Inferior parietal cortex (tissue), 1 donor: ENCODE data around the gene BUD31.
"Not testable (repeated sequence)": the region's sequence is repeated elsewhere in the genome, so short reads cannot be mapped to it uniquely, and the experiment has no call there.

ENCODE experiments used
- DNase-seq: peaks from one replicate; pipeline ENCODE4 v3.0.0-alpha.2; 2016; ENCODE audit errors: extremely low spot score

BUD31 gene

DNA sequence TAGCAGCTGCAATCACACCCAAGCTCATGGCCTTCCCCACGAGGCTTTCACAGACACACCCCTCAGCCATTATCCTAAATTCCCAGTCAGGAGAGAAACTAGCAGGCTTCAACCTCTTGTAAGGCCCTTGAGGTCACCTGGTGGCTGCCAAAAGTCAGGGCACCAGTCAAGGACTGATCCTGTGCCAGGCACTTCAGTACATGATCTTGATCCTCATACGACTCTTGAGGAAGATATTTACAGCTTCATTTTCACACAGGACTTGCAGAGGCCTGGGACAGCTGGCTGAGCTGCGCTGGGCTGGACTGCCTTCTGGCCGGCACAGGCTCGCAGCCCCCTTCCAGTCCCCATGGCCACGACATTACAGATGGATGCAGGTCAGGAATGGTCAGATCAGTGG is 9.2 kb upstream of the BUD31 start:
- DNase-seq, result no peak

DNA sequence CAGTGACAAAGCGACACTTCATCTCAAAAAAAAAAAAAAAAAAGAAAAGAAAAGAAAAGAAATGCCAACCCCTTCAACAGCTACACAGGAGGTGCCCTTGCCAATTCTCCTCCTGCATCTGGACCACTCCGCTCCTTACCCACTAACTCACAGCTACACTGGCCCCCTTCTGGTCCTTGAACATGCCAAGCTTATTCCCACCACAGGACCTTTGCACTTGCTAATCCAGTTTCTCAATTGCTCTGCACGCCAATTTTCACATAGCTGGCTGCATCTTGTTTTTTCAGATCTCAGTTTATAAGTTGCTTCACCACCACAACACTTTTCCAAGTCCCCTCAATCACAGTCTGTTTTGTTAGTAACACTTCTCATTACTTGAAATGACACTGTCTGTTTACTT is 5.9 kb upstream of the BUD31 start:
- no peak for DNase-seq

DNA sequence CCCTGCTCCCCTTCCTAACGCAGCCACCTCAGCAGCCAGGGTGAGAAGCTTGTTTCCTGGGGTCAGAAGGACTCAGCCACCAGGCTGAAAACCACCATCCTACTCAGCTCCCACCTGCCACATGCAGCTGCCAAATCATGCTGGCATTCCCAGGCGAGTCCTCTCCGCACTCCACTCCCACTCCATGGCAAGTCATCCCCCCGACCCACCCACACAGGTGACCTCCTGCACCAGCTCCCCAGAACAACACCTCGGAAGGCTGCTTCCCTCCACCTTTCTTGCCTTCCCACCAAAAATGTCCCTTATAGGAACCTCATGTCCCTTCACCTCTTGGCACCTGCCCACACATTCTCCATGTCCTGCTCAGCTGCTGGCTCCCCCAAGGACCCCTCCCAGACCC is 5.0 kb upstream of the BUD31 start:
- DNase-seq, result no peak

DNA sequence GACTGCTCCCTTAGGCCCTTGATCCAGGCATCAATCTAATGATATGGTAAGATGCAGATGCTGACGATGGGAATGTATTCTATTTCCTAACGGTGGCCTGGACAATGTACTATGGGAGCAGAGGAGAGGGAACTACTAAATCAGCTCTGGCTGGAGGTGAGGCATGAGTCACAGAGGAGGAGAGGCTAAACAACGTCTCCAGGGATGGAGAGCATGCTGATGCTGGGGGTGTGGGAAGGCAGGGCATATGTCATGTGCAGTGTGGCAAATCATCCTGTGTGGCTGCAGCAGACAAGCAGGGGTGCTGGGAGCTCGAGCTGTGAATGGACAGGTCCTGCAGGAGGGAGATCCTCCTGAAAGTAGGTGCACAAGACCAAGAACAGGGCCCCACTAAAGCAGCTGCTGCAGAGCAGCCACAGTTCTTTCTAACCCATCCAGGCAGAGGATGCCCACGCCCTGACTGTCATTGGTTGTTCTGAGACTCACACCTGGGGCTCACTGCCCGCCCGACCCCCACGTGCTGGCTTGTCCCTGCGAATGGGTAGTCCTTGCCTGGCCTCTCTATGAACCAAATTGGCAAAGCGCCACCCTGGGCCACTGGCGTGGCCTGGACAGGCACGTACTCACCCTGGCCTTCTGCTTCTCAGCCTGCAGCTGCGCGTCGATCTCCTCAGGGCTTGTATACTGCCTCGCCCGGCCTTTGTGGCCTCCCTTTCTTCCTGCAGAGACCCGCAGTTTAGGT is 4.4 kb upstream of the BUD31 start:
- DNase-seq, result no peak

DNA sequence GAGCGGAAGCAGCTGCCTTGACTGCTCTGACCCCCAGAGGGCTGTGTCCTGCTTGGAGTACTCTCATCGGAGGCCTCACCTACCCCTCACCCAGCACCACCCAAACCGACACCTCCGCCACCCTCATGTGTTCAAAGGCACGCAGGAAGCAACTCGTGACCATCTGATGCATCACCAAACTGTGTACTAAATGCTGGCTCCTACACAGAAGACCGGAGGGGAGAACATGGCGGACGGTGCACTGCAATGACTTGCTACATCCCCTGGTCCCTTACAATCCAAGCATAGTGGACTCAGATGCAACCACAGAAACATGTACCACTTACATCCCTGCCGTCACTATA is 3.8 kb upstream of the BUD31 start:
- no peak for DNase-seq

DNA sequence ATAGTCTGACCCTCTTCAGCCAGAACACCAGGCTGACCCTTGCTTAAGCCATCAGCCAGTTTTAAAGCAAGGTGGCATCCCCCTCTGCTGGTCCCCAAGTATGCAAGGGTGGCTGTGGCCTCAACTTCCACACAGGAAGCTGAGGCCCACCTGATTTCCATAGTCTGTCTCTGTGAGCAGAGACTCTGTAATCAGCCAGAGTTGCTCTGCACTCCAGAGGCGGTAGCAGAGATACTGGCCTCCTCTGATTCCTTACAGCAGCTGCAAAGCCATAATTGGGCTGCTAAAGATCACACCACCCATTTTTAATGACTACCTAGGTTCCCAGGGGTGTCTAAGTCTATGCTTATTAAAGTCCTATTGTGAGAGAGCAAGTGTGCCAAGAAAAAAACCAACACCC is 2.2 kb upstream of the BUD31 start:
- DNase-seq, result no peak

DNA sequence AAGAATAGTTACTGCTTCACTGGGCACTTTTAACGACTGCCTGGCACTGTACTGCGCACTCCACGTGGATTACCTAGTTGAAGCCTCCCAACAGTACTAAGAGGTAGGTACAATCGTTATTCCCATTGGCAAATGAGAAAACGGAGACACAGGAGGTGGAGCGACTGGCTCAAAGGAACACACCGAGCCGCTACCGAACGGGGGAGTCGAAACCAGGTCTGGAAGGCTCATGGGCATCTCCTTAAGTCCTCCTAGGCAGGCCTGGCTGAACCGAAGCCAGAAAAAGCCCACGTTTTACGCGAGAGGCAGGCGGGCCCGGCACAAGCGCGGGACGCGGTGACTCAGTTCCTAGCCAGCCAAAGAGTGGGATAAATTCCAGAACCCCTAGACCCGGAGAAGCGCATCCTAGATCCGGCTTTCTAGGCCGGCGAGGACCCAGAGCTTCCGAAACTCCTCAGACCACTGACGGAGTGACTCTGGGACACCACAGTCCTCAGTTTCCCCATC is 844 bp upstream of the BUD31 start:
- DNase-seq, result peak; percentile 28

DNA sequence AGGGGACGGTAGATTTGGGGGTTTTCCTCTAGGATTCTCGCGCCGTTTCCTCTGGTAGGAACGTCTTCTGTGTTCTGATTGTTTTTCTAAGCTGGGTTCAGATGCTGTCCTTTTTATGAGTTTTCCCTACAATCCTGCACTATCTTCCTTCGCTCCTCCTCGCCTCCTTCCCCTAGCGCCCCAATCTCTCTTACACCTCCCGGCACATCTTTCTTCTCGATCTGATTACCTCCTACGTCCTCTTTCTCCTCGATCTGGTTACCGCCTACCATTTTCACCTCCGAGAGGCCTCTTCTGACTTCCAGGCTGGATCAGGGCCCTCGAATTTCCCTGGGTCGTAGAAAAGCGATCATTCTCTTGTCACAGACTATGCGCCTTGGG is 413 bp downstream of the BUD31 start:
- DNase-seq, result no peak

DNA sequence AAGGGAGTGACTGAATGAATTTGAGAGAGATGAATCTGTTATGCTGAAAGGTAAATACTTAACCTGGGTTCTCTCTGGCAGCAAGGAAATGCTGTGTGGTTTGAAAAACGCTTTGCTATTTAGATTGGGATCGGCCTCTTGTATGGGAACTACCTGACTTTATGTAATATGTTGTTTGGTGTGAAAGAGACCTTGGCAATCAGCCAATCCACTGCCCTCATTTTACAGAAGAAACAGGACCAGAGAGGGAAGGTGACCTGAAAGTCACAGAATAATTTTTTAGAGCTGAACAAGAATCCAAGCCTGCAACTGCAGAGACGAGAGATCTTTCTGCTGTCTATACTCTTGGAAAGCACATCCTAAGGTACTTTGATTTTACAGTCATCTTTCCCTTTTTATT is 1.0 kb downstream of the BUD31 start:
- no peak for DNase-seq

DNA sequence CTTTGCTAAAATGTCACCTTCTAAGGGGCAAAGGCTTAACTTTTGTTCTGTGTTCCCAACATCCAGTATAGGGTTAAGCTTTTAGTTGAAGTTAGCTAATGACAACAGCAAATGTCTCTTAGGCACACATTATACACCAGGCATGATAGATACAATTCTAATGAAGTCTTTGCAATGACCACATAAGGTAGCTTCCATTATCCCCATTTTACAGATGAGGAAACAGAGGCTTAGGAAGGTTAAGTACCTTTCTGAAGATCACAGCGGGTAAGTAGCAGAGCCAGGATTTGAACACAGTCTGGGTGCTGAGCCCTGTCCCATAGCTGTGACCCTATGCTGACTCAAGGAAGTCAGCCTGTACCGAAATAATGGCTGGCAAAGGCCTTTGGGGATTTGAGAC is 1.9 kb downstream of the BUD31 start:
- DNase-seq, result no peak

DNA sequence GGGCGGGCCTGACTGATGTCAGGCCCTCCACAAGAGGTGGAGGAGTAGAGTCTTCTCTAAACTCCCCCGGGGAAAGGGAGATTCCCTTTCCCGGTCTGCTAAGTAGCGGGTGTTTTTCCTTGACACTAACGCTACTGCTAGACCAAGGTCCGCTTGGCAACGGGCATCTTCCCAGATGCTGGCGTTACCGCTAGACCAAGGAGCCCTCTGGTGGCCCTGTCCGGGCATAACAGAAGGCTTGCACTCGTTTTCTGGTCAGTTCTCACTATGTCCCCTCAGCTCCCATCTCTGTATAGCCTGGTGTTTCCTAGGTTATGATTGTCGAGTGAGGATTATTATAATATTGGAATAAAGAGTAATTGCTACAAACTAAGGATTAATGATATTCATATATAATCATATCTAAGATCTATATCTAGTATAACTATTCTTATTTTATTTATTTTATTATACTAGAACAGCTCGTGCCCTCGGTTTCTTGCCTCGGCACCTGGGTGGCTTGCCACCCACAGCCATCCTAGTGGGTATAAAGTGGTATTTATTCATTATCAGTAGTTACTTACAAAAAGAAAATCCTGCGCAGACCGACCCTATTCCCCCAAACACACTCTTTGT is 6.9 kb downstream of the BUD31 start:
- DNase-seq, result peak; percentile 45

DNA sequence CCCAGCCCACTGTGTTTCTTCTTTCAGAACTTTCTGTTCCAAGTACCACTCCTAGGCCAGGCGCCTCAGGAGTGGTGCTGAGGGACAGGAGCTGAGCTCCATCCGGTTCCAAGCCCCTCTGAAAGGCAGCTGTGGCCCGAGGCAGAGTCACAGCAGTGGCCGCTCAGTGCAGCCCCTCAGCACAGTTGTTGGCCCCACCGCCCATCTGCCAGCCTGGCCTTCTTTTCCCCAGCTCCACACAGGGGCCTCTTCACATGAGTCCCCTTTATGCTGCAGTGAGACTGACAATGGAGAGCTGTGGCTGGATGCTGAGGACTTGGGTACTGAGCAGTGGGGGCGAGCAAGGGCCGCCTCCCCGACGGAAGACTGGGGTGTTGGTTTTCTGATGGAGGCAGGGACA is 9.5 kb downstream of the BUD31 start:
- no peak for DNase-seq

DNA sequence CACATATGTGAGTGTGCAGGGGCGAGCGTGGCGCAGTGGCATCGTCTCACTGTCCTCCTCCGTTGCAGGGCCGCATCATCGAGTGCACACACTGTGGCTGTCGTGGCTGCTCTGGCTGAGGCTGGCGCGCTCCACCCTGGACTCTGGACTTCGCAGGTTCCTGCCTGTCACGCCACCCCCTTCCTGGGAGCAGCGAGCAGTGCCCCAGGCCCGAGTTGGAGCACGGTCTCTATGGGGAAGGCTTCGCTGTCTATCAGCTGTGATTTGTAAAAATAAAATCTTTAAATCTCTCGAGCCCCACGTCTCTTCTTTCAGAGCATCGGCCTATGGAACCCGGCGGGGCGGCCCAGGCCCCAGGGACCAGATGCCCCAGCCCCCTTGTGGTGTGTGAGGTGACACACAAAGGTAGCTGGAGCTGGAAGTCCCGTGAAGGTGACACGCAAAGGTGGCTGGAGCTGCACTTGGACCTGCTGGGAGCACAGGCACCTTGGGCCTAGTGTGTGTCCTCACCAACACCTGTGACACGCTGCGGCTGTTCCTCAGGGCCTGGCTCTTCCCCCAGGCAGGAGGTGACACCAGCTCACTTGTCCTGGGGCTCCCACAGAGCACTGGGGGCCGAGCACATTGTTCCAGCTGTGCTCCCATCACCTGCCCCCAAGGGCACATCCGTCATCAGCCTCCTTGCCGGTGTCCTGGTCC is 10.7 kb downstream of the BUD31 start:
- no peak for DNase-seq

DNA sequence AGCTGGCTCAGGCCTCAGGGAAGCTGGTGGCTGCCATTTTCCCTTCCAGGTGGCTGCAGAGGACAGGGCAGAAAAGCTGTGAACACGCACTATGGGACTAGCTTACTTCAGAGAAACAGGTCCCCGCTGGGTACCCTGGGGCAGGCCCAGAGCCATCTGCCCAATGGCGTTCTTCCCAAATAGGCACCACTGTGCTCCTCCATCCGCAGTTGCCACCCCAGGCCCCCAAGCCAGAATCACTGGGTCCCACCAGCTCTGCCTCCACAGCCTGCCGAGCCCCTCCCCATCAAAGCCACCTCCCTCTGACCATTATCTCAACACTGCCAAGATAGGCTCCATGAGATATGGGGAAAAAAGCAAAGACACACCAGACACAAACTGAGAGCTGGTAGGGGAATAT is 11.4 kb downstream of the BUD31 start:
- no peak for DNase-seq

DNA sequence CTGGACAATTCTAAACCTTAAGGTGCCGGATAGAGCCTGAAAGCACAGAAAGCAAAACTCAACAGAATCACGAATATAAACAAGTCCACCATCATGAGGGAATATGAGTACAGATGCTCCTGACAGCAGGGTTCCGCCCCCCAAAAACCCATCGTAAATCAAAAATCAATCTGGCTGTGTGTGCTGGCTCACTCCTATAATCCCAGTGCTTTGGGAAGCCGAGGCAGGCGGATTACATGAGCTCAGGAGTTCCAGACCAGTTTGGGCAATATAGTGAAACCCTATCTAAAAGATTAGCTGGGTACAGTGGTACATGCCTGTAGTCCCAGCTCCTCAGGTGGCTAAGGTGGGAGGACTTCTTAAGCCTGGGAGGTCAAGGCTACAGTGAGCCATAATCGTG is 12.2 kb downstream of the BUD31 start:
- no peak for DNase-seq

DNA sequence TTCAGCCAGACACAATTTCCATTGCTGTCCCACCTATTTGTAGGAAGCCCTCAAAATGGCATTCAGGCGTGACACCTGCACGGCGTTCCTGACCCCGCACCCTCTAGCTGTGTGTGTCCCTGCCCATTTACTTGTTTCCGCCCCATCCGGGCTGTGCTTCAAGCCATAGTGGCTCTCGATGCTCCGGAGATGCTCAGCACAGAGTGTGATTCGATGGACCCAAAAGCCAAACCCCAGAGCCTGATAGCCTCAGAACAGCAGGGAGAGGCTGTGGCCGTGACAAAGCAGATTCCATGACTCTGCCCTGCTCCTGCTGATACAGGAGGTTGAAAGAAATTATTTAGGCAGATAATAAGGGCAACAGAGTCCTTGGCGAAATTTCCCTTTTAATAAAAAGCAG is 13.4 kb downstream of the BUD31 start:
- DNase-seq, result no peak

DNA sequence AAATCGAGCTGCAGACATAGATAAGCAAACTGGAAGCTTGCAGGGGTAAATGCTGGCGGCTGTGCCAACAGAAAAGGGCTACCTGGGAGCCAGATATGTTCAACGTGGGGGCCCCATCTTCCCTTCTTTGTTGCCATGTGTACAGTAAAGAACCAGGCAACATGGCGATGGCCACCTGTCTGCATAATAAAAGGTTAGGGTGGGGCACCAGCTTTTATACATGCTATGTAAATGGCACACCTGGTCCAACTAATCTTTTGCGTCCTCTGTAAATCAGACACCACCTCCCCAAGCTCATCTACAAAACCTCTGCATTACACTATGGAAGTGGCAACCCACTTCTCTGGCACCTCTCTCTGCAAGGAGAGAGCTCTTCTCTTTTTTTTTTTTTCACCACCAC is 13.9 kb downstream of the BUD31 start:
- DNase-seq, result no peak

DNA sequence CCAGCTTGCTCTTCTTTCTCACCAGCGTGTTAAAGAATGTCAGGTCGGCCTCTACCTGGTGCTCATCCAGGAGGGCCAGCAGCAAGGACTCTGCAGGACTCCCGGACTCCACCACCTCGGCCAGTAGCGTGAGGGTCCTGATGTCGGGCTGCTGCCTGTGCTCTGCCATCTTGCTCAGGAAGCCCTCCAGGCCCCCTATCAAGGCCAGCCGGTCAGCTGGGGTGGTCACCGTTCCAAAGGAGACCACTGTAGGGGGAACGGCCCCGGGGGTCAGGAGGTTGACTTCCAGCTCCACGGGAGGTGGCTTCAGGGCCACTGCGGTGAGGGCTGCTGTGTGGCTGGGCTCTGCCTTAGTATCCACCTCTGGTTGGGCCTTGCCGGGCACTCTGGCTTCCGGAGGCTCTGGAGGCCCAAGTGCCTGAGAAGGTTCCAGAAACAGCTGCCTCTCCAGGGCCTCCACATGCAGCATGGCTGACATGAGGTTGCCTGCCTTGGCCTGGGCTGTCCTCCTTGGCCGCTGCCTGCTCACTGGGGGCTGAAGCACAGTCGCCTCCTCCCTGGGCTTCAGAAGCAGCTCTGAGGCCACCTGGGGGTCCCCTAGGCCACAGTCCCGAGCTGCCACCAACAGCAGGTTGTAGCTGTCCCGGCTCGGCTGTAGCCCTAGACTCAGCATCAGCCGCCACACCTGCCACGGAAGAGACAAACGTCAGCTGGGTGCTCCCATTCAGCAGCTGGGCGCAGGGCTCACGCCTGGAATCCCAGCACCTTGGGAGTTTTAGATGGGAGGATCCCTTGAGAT is 16.4 kb downstream of the BUD31 start:
- no peak for DNase-seq

DNA sequence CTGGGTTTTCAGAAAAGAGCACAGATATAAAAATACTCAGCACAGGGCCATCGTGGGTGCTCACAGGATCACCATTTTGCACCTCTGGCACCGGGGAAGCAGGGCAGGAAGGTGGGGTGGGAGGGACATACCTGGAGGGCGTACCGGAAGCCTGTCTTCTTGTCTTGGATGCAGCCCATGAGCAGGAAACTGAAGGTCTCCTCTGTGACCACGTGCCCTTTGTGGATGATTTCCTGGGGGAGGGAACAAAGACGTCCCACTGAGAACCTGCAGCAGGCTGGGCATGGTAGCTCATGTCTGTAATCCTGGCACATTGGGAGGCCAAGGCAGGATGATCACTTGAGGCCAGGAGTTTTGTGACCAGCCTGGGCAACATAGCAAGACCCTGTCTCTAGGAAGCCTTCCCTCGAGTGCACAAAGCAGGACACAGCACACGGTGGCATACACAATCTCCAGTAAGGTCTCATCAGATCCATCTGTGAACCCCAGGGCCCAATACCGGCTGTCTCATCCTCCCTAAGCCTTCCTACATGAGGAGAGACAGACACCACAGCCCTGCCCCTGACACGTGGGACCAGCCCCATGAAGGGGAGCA is 20.3 kb downstream of the BUD31 start:
- DNase-seq, result no peak

DNA sequence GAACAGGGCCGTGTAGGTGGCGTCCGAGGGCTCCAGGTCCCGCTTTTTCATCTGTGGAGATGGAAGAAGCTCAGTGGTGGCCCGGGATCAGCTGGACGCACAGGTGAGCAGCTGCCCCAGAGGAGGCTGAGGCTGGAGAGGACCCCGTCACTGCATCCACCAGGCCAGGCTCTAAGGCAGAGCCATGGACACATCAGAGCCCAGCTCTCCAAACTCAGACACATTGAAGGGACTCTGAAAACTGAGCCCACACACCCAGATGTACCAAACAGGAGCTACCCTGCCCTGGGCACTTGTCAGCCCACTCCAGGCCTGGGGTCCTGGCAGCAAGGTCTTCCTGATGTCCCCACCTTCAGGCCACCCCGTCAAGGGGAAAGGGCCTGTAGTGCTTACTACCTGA is 21.0 kb downstream of the BUD31 start:
- DNase-seq, result no peak

DNA sequence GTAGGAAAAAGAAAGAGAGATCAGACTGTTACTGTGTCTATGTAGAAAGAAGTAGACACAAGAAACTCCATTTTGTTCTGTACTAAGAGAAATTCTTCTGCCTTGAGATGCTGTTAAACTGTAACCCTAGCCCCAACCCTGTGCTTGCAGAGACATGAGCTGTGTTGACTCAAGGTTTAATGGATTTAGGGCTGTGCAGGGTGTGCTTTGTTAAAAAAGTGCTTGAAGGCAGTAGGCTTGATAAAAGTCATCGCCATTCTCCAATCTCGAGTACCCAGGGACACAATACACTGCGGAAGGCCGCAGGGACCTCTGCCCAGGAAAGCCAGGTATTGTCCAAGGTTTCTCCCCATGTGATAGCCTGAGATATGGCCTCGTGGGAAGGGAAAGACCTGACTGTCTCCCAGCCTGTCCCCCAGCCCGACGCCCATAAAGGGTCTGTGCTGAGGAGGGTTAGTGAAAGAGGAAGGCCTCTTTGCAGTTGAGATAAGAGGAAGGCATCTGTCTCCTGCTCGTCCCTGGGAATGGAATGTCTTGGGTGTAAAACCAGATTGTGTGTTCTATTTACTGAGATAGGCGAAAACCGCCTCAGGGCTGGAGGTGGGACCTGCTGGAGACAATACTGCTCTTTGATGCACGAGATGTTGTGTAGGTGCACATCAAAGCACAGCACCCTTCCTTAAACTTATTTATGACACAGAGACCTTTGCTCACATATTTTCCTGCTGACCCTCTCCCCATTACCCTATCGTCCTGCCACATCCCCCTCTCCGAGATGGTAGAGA is 23.2 kb downstream of the BUD31 start:
- not testable (repeated sequence) for DNase-seq
